C4-2B (cell line): ENCODE measurements around the gene AP4E1.

ENCODE experiments used
- CTCF ChIP-seq: fragments of 450-650 bp; conservative IDR thresholded peaks from 2 replicates; pipeline ENCODE4 v1.5.1; 2017; ENCODE audit warnings: mild to moderate bottlenecking
- ZFX ChIP-seq: fragments of 450-650 bp; IDR thresholded peaks from 2 replicates; pipeline ENCODE4 v1.6.1; 2017

GRCh38 chr15:50964075-50964474, 55.6 kb downstream of the AP4E1 start:
- TF ChIP-seq CTCF (no peak), ZFX (no peak)
